H1 (cell line): ENCODE data around the gene PCDHA1. TPM values are rescaled to one million over a fixed set of nuclear protein-coding genes. Genes with fewer than 3 reads are reported as not detected.

Source experiments
- CTCF ChIA-PET: fragments of 300-600 bp; sonication (Branson Sonifier 250); formaldehyde crosslinking; loops from one replicate; lab custom pipeline; 2021; ENCODE audit not compliant: partially characterized antibody; lab: Charles Lee
- POLR2A ChIA-PET: fragments of 300-600 bp; sonication (Branson Sonifier 250); formaldehyde crosslinking; loops from one replicate; lab custom pipeline; 2021; ENCODE audit warnings: inconsistent platforms; ENCODE audit not compliant: partially characterized antibody; lab: Charles Lee
- DNase-seq, 2 experiments: peaks; one replicate each; pipeline versions ENCODE4 v3.0.0 to v3.0.0-alpha.2; 2010 to 2022; ENCODE audit warnings: low spot score in 2 of 2, low read depth in 1 of 2, mixed read lengths in 1 of 2
- FAIRE-seq: peaks from 2 replicates; lab custom pipeline; 2011; peaks lifted over from hg19 to GRCh38; lab: Jason Lieb, UNC
- H2AFZ ChIP-seq: 2 replicates; pipeline ENCODE4 v1.8.1; 2012; ENCODE audit warnings: low read length, inconsistent platforms
- H2AK5ac ChIP-seq: 2 replicates; pipeline ENCODE4 v1.6.1; 2013; ENCODE audit warnings: low read depth, low read length
- H2BK120ac ChIP-seq: replicated peaks from 2 replicates; pipeline ENCODE3; 2013; ENCODE audit warnings: low read depth, low read length, inconsistent platforms
- H2BK12ac ChIP-seq: 2 replicates; pipeline ENCODE4 v1.6.1; 2013; ENCODE audit warnings: low read depth, low read length
- H2BK15ac ChIP-seq: 2 replicates; pipeline ENCODE4 v1.6.1; 2013; ENCODE audit warnings: low read length
- H2BK20ac ChIP-seq: 2 replicates; pipeline ENCODE4 v1.6.1; 2013; ENCODE audit warnings: low read length
- H2BK5ac ChIP-seq: 2 replicates; pipeline ENCODE4 v1.6.1; 2013; ENCODE audit warnings: low read depth, low read length
- H3K14ac ChIP-seq: 2 replicates; pipeline ENCODE4 v1.6.1; 2013; ENCODE audit warnings: inconsistent platforms; ENCODE audit not compliant: insufficient read length
- H3K18ac ChIP-seq: 2 replicates; pipeline ENCODE4 v1.6.1; 2013; ENCODE audit warnings: low read length; ENCODE audit errors: extremely low read depth
- H3K23ac ChIP-seq: 2 replicates; pipeline ENCODE4 v1.6.1; 2013; ENCODE audit warnings: inconsistent platforms; ENCODE audit not compliant: insufficient read length
- H3K23me2 ChIP-seq: 2 replicates; pipeline ENCODE4 v1.6.1; 2013; ENCODE audit warnings: low read depth, low read length
- H3K27ac ChIP-seq: 2 replicates; pipeline ENCODE4 v1.6.1; 2011; ENCODE audit warnings: low read depth, low read length, inconsistent platforms
- H3K27me3 ChIP-seq, 4 experiments: replicated peaks in 1 of 4; 1 replicate in 1 of 4; 2 replicates in 3 of 4; pipeline versions ENCODE4 v1.6.1 to v1.8.1; 2011 to 2013; ENCODE audit warnings: low read length in 3 of 4, mild to moderate bottlenecking in 3 of 4, inconsistent platforms in 2 of 4, mixed read lengths in 2 of 4, moderate library complexity in 1 of 4; ENCODE audit not compliant: control insufficient read depth in 3 of 4, insufficient read depth in 3 of 4; ENCODE audit errors: extremely low read depth in 1 of 4
- H3K36me3 ChIP-seq, 4 experiments: 2 replicates each; pipeline versions ENCODE4 v1.6.1 to v1.8.1; 2011 to 2013; ENCODE audit warnings: mild to moderate bottlenecking in 4 of 4, low read length in 3 of 4, moderate library complexity in 2 of 4, control low read depth in 1 of 4, inconsistent platforms in 1 of 4; ENCODE audit not compliant: insufficient read depth in 4 of 4, control insufficient read depth in 2 of 4
- H3K4ac ChIP-seq: replicated peaks from 2 replicates; pipeline ENCODE3; 2013; ENCODE audit warnings: low read length, low read depth, mixed read lengths, inconsistent platforms; ENCODE audit not compliant: insufficient read length
- H3K4me1 ChIP-seq, 4 experiments: replicated peaks in 1 of 4; 1 replicate in 1 of 4; 2 replicates in 3 of 4; pipeline versions ENCODE4 v1.6.1 to v1.8.1; 2011 to 2013; ENCODE audit warnings: low read length in 3 of 4, inconsistent platforms in 2 of 4, mixed read lengths in 1 of 4; ENCODE audit not compliant: insufficient read depth in 4 of 4, control insufficient read depth in 3 of 4
- H3K4me2 ChIP-seq, 2 experiments: 2 replicates each; pipeline versions ENCODE4 v1.6.1 to v1.8.1; 2011 to 2013; ENCODE audit warnings: low read depth in 2 of 2, low read length in 2 of 2, control low read depth in 1 of 2, inconsistent platforms in 1 of 2, mild to moderate bottlenecking in 1 of 2; ENCODE audit not compliant: insufficient read depth in 1 of 2
- H3K4me3 ChIP-seq, 4 experiments: fragments of 200-600, 300-600 bp in 1 of 4; sonication (generic), shearing (Covaris generic), sonication (Bioruptor Twin) in 1 of 4; 2 replicates each; pipeline versions ENCODE4 v1.5.1 to v1.8.1; 2011 to 2016; ENCODE audit warnings: low read length in 4 of 4, low read depth in 3 of 4, control low read depth in 2 of 4, inconsistent platforms in 2 of 4, mild to moderate bottlenecking in 2 of 4, mixed read lengths in 1 of 4, moderate library complexity in 1 of 4; ENCODE audit not compliant: insufficient read depth in 2 of 4; ENCODE audit errors: extremely low read depth in 1 of 4
- H3K56ac ChIP-seq: replicated peaks from 2 replicates; pipeline ENCODE3; 2013; ENCODE audit warnings: low read depth, mild to moderate bottlenecking, mixed read lengths, low read length, inconsistent platforms; ENCODE audit not compliant: insufficient read length
- H3K79me1 ChIP-seq: 2 replicates; pipeline ENCODE4 v1.6.1; 2013; ENCODE audit warnings: low read depth, low read length, control low read depth
- H3K79me2 ChIP-seq, 2 experiments: 2 replicates each; pipeline versions ENCODE4 v1.6.1 to v1.8.1; 2012 to 2013; ENCODE audit warnings: low read length in 2 of 2, mild to moderate bottlenecking in 2 of 2, inconsistent platforms in 1 of 2; ENCODE audit not compliant: insufficient read depth in 2 of 2, control insufficient read depth in 1 of 2
- H3K9ac ChIP-seq, 4 experiments: replicated peaks in 1 of 4; 1 replicate in 1 of 4; 2 replicates in 3 of 4; pipeline versions ENCODE4 v1.6.1 to v1.8.1; 2011 to 2013; ENCODE audit warnings: low read depth in 3 of 4, low read length in 3 of 4, control low read depth in 2 of 4, mild to moderate bottlenecking in 2 of 4, moderate library complexity in 2 of 4, inconsistent platforms in 1 of 4; ENCODE audit errors: extremely low read depth in 1 of 4
- H3K9me3 ChIP-seq, 2 experiments: 2 replicates each; pipeline versions ENCODE4 v1.6.1 to v1.8.1; 2012 to 2013; ENCODE audit warnings: mild to moderate bottlenecking in 2 of 2, moderate library complexity in 2 of 2, control low read depth in 1 of 2, inconsistent platforms in 1 of 2, low read depth in 1 of 2, low read length in 1 of 2, mixed read lengths in 1 of 2; ENCODE audit not compliant: insufficient read depth in 2 of 2
- H4K20me1 ChIP-seq, 2 experiments: replicated peaks in 1 of 2; 2 replicates each; pipeline versions ENCODE3 to v1.8.1; 2011 to 2013; ENCODE audit warnings: inconsistent platforms in 2 of 2, low read length in 2 of 2, mild to moderate bottlenecking in 1 of 2; ENCODE audit not compliant: insufficient read depth in 2 of 2, control insufficient read depth in 1 of 2
- H4K5ac ChIP-seq: 2 replicates; pipeline ENCODE4 v1.6.1; 2013; ENCODE audit warnings: low read length, low read depth, mixed read lengths, inconsistent platforms; ENCODE audit not compliant: insufficient read length
- H4K8ac ChIP-seq: 2 replicates; pipeline ENCODE4 v1.8.0; 2013; ENCODE audit warnings: mild to moderate bottlenecking, moderate library complexity, low read length, inconsistent platforms; ENCODE audit not compliant: insufficient read depth; ENCODE audit errors: extremely low read depth
- H4K91ac ChIP-seq: replicated peaks from 2 replicates; pipeline ENCODE3; 2013; ENCODE audit warnings: low read length, mixed read lengths, inconsistent platforms; ENCODE audit not compliant: insufficient read length
- CEBPB ChIP-seq: IDR thresholded peaks from 2 replicates; pipeline ENCODE4 v1.6.1; 2012; ENCODE audit warnings: low read depth, low read length
- FOSL1 ChIP-seq: IDR thresholded peaks from 2 replicates; pipeline ENCODE4 v1.6.1; 2011; ENCODE audit warnings: mild to moderate bottlenecking, low read depth, low read length, moderate library complexity; ENCODE audit not compliant: insufficient read depth
- GTF2F1 ChIP-seq: IDR thresholded peaks from 2 replicates; pipeline ENCODE4 v1.6.1; 2012; ENCODE audit warnings: low read depth, low read length, improper control_type of control experiment, borderline replicate concordance
- KDM5A ChIP-seq: fragments of 200-600 bp; IDR thresholded peaks from 2 replicates; pipeline ENCODE4 v1.7.1; 2012; ENCODE audit warnings: mild to moderate bottlenecking, low read length, inconsistent platforms, mixed read lengths
- SAP30 ChIP-seq: fragments of 300-600 bp; sonication (generic); IDR thresholded peaks from 2 replicates; pipeline ENCODE4 v1.7.1; 2012; ENCODE audit warnings: low read length, moderate library complexity, mild to moderate bottlenecking, inconsistent platforms; ENCODE audit not compliant: insufficient read depth, insufficient replicate concordance
- SIN3A ChIP-seq, 2 experiments: IDR thresholded peaks in 1 of 2; conservative IDR thresholded peaks in 1 of 2; 2 replicates each; pipeline ENCODE4 v1.6.1; 2011 to 2012; ENCODE audit warnings: low read length in 2 of 2, improper control_type of control experiment in 1 of 2, low read depth in 1 of 2, mild to moderate bottlenecking in 1 of 2
- WGBS, 2 experiments: shearing (Covaris generic) in 1 of 2; methylation state at CpG; one replicate each; pipeline versions ENCODE4 v1.1.6 to v1.1.7; 2013 to 2015; ENCODE audit warnings: low lambda C conversion rate in 2 of 2, mixed read lengths in 2 of 2, inconsistent platforms in 1 of 2, low coverage in 1 of 2, missing lambda C conversion rate in 1 of 2; ENCODE audit not compliant: insufficient replicate concordance in 2 of 2, insufficient coverage in 1 of 2, insufficient read length in 1 of 2; ENCODE audit errors: extremely low coverage in 1 of 2, missing lambda C conversion rate in 1 of 2; 5-methylcytosine and 5-hydroxymethylcytosine counted together
- polyA plus RNA-seq, 7 experiments: library from polyadenylated mRNA; depleted of rRNA in 3 of 7; stranded (reverse) in 5 of 7; unstranded in 2 of 7; fragments of >200 nt in 5 of 7; fragments of 200-250 nt in 2 of 7; gene quantifications; 1 replicate in 5 of 7; 2 replicates in 1 of 7; 4 replicates in 1 of 7; pipeline versions ENCODE4 v1.2.1 to v1.2.3, GENCODE V29; 2011 to 2013; ENCODE audit warnings: missing spikeins in 2 of 7, mixed read lengths in 2 of 7
- total RNA-seq: library from RNA; stranded (reverse); fragmentation: NEBNext Ultra II Directional; extraction: Animal tissue kit (Norgen Biotek cat#: 25700); gene quantifications from 2 replicates; pipeline ENCODE4 v1.2.1, GENCODE V29; 2021

The PCDHA1 gene
- total and polyA plus RNA-seq, 2 of the 8 experiments (the other 6 are each of a cell fraction or from before 2014, with no cell fraction given) = 0.23 to 0.50 TPM

GRCh38 chr5:140962190-140962589 is 176.2 kb downstream of the PCDHA1 start:
- Histone ChIP-seq H3K79me2 (no peaks in the 10 kb centered on the region), H3K23ac (no peak overlapping the region), H4K5ac (no peak overlapping the region), H3K9me3 (no peaks in the 10 kb centered on the region), H3K14ac (no peak overlapping the region), H4K91ac (no peak overlapping the region), H4K20me1 (peaks cover 0 to 2% of the 10 kb centered on the region in 2 experiments), H2BK5ac (no peak overlapping the region), H2AK5ac (no peak overlapping the region), H3K4me2 (no peak overlapping the region), H3K18ac (no peak overlapping the region), H3K4me1 (peaks cover 0 to 7% (median 4%) of the 10 kb centered on the region in 4 experiments; a peak in 5 of 7 replicates), H2AFZ (no peak overlapping the region), H2BK12ac (no peak overlapping the region), H3K36me3 (no peaks in the 10 kb centered on the region), H3K56ac (no peak overlapping the region), H2BK120ac (no peak overlapping the region), H3K23me2 (peaks cover 13% of the 10 kb centered on the region), H3K4me3 (no peak overlapping the region), H3K27me3 (peaks cover 0 to 12% (median 6%) of the 10 kb centered on the region in 4 experiments; a peak in 5 of 7 replicates), H3K9ac (no peak overlapping the region), H4K8ac (no peak overlapping the region; the same call in 1 of the 2 replicates), H3K79me1 (no peaks in the 10 kb centered on the region), H3K27ac (no peak overlapping the region), H2BK15ac (no peak overlapping the region), H2BK20ac (no peak overlapping the region), H3K4ac (no peak overlapping the region)
- 91% methylated on average over 1 of the region's 1 CpG; no CpG with 5 or more reads in 1 of the 2 experiments for WGBS, 2 experiments
- peak; percentile 90; the same call in 1 of the 2 replicates for TF ChIP-seq CEBPB
- TF ChIP-seq SIN3A (conservative IDR thresholded peaks at IDR 0.05 in 1 of 2, IDR thresholded peaks at IDR 0.05 in 1 of 2; ENCODE audit: low read depth in 1 of 2, low read length in 2 of 2) = no peak
- TF ChIP-seq SAP30 = no peak
- TF ChIP-seq KDM5A = no peak
- no peak for TF ChIP-seq FOSL1
- TF ChIP-seq GTF2F1 = no peak
- ChIA-PET POLR2A (interaction anchor here (13.7 kb wide), 1 partner anchor 39 kb away, joined by 123 read pairs; no protein-coding TSS in a partner anchor), CTCF (interaction anchor here (0.6 to 5.7 kb wide), 7 partner anchors 13 to 86 kb away, joined by 3 to 56 read pairs (median 6); partner anchors contain the start of genes PCDHA12 and PCDHAC1)
- no peak for DNase-seq
- no peak for FAIRE-seq
